Kidney (tissue), 14 donors: ENCODE data around the gene HPF1. TPM values are rescaled to one million over a fixed set of nuclear protein-coding genes. Genes with fewer than 3 reads are reported as not detected.

Experiments
- DNase-seq, 5 donors: peaks; one replicate each; pipeline ENCODE4 v3.0.0-alpha.2; 2013 to 2020
- FAIRE-seq: peaks from 2 replicates; lab custom pipeline; 2012; peaks lifted over from hg19 to GRCh38; lab: Jason Lieb, UNC
- H3K27ac ChIP-seq, 2 donors: one replicate each; pipeline ENCODE4 v1.7.0; 2013; ENCODE audit warnings: low read depth in 2 of 2, low read length in 2 of 2, inconsistent platforms in 1 of 2
- H3K27me3 ChIP-seq: one replicate; pipeline ENCODE4 v1.7.1; 2013; ENCODE audit warnings: low read length, inconsistent platforms; ENCODE audit not compliant: control insufficient read depth, insufficient read depth
- H3K36me3 ChIP-seq, 3 donors: one replicate each; pipeline versions ENCODE4 v1.7.0 to v1.7.1; 2013; ENCODE audit warnings: low read length in 3 of 3, control low read depth in 1 of 3, inconsistent platforms in 1 of 3; ENCODE audit not compliant: insufficient read depth in 3 of 3, control insufficient read depth in 2 of 3
- H3K4me1 ChIP-seq, 3 donors: one replicate each; pipeline versions ENCODE4 v1.7.0 to v1.7.1; 2013; ENCODE audit warnings: low read length in 3 of 3, inconsistent platforms in 1 of 3, low read depth in 1 of 3; ENCODE audit not compliant: control insufficient read depth in 2 of 3, insufficient read depth in 2 of 3
- H3K4me3 ChIP-seq, 3 donors: one replicate each; pipeline versions ENCODE4 v1.7.0 to v1.8.1; 2013; ENCODE audit warnings: low read length in 3 of 3, control low read depth in 1 of 3, inconsistent platforms in 1 of 3
- H3K9ac ChIP-seq, 3 donors: one replicate each; pipeline versions ENCODE4 v1.7.0 to v1.7.1; 2013; ENCODE audit warnings: low read length in 3 of 3, control low read depth in 1 of 3, inconsistent platforms in 1 of 3
- H3K9me3 ChIP-seq, 3 donors: one replicate each; pipeline versions ENCODE4 v1.7.0 to v1.7.1; 2013; ENCODE audit warnings: low read length in 3 of 3, control low read depth in 1 of 3, inconsistent platforms in 1 of 3; ENCODE audit not compliant: control insufficient read depth in 2 of 3, insufficient read depth in 1 of 3
- intact Hi-C: fragments of 100-400 bp; cut with DNase I; formaldehyde crosslinking; loops from one replicate; pipeline ENCODE4 v1.11.1; 2022
- polyA plus RNA-seq: library from polyadenylated mRNA; stranded (reverse); fragments of 350-450 nt; fragmentation: Illumina TruSeq; extraction: RNeasy Lipid Tissue Mini Kit (QIAGEN cat#74804); gene quantifications from one replicate; pipeline ENCODE4 v1.2.3, GENCODE V29; 2014; ENCODE audit warnings: low read depth, low replicate concordance; ENCODE audit not compliant: insufficient read depth
- total RNA-seq: library from RNA; stranded (reverse); fragmentation: NEBNext Ultra II Directional; extraction: Animal tissue kit (Norgen Biotek cat#: 25700); gene quantifications from one replicate; pipeline ENCODE4 v1.2.1, GENCODE V29; 2021
- TF ChIP-seq, protein P1 (sequence below): IDR thresholded peaks from 3 replicates; pipeline ENCODE4 v1.5.1; 2012; ENCODE audit warnings: mild to moderate bottlenecking, moderate library complexity, borderline replicate concordance; ENCODE audit not compliant: insufficient read depth; ENCODE audit errors: extremely low read depth
- donor health status: control.
- donor health status: control.
- donor health status: control.
- donor health status: control.
- donor health status: control.
- donor health status: DM: yes; HTN: yes; CAD: no.
- donor health status: Normal renal cell carcinoma (clear cell type).

Gene HPF1
- total and polyA plus RNA-seq, 2 donors from 2014 or later, result 21.9 to 27.6 TPM

DNA sequence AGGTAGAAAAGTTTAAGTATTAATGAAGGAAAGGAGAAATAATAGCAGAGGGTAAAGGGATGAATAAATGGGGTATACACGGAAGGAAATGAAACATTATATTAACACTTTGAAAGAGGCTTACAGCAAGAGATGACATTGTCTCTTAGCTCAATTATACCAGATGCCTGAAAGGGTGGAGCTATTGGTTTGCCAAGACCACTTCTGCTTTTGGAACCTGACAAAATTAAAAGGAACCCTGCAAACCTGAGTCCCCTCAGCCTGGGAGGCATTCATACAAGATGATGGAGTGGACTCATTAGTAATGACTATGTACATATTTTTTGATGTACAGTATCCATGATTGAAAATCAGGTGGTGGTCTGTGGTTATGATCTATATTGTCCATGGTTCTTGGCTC lies 45.1 kb upstream of the HPF1 start:
- Histone ChIP-seq H3K4me1 (no peaks in the 10 kb centered on the region), H3K27ac (no peak overlapping the region), H3K4me3 (no peak overlapping the region), H3K9ac (no peak overlapping the region), H3K9me3 (no peaks in the 10 kb centered on the region), H3K27me3 (no peaks in the 10 kb centered on the region), H3K36me3 (no peaks in the 10 kb centered on the region)
- no peak for FAIRE-seq
- intact Hi-C loops, result no loop called here
- TF ChIP-seq, protein P1, sequence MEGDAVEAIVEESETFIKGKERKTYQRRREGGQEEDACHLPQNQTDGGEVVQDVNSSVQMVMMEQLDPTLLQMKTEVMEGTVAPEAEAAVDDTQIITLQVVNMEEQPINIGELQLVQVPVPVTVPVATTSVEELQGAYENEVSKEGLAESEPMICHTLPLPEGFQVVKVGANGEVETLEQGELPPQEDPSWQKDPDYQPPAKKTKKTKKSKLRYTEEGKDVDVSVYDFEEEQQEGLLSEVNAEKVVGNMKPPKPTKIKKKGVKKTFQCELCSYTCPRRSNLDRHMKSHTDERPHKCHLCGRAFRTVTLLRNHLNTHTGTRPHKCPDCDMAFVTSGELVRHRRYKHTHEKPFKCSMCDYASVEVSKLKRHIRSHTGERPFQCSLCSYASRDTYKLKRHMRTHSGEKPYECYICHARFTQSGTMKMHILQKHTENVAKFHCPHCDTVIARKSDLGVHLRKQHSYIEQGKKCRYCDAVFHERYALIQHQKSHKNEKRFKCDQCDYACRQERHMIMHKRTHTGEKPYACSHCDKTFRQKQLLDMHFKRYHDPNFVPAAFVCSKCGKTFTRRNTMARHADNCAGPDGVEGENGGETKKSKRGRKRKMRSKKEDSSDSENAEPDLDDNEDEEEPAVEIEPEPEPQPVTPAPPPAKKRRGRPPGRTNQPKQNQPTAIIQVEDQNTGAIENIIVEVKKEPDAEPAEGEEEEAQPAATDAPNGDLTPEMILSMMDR, result no peak
- DNase-seq, result no peak

DNA sequence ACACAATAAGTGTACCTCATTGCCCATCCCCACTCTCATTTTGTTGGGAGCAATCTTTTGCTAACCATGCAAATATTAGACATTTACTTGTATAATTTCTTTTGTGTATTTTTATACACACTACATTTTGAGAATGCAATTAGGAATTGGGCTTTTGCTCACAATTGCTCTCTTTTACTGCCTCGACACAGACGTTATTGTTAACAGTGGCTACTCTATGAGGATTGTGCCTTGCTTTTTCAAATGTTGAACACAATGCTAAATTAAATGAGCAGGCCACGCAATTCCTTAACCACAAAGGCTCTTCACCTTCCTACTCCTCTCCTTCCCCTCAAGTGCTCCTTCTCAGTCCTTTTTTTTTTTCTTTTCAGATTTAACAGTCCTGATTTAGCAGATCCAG lies 42.8 kb upstream of the HPF1 start:
- Histone ChIP-seq H3K27ac (no peak overlapping the region), H3K36me3 (no peaks in the 10 kb centered on the region), H3K9ac (no peak overlapping the region), H3K4me3 (no peak overlapping the region), H3K27me3 (no peaks in the 10 kb centered on the region), H3K9me3 (no peaks in the 10 kb centered on the region), H3K4me1 (no peaks in the 10 kb centered on the region)
- intact Hi-C loops, result no loop called here
- no peak for FAIRE-seq
- no peak for DNase-seq
- TF ChIP-seq, protein P1, result no peak

DNA sequence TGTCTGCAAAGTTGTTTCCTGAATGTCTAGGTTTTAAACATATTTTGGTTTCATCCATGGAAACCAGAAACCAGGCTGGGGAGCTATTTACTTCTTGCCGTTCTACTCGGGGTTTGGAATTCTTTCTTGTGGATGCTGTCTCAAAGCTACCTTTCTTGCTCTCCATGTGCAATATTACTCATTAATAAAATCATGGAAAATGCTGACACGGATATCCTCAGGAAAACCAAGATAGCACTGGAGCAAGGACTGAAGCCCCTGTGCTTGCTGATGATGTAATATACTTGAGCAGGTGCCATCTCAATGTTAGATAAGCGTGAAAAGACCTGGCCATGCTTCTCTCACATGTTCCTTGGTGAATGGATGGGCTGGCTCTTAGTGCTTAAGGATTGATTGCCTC lies 41.5 kb upstream of the HPF1 start:
- Histone ChIP-seq H3K9ac (no peak overlapping the region), H3K36me3 (no peaks in the 10 kb centered on the region), H3K9me3 (no peaks in the 10 kb centered on the region), H3K4me3 (no peak overlapping the region), H3K27ac (no peak overlapping the region), H3K4me1 (no peaks in the 10 kb centered on the region), H3K27me3 (no peaks in the 10 kb centered on the region)
- intact Hi-C loops, result no loop called here
- TF ChIP-seq, protein P1, result no peak
- no peak for DNase-seq
- FAIRE-seq, result no peak

DNA sequence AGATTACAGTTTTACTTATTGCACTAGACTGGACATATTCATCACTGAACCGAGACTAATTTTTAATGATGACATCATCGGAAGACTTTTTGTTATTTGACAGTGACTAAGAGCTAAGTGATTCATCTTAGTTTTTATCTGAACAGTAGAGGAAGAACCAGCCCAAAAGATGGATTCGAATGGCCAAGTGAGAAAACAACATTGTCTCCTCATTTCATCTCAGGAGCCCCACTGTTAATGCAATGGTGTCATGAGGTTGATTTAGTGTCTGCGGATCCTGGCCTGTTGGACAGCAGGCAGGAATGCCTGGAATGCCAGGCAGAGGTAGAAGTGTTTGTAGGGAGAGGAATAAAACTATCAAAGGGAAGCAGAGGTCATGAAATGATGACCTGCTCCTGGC lies 37.8 kb upstream of the HPF1 start:
- FAIRE-seq, result no peak
- Histone ChIP-seq H3K27me3 (peaks cover 2% of the 10 kb centered on the region), H3K9ac (no peak overlapping the region), H3K27ac (no peak overlapping the region), H3K36me3 (no peaks in the 10 kb centered on the region), H3K4me1 (no peaks in the 10 kb centered on the region), H3K4me3 (no peak overlapping the region), H3K9me3 (no peaks in the 10 kb centered on the region)
- intact Hi-C loops, result no loop called here
- DNase-seq, result peak in 3 of 5 donors; percentile 12 to 49 (median 19)
- TF ChIP-seq, protein P1, result no peak
